ENCODE data around the gene ATP10D.

Gene ATP10D

DNA sequence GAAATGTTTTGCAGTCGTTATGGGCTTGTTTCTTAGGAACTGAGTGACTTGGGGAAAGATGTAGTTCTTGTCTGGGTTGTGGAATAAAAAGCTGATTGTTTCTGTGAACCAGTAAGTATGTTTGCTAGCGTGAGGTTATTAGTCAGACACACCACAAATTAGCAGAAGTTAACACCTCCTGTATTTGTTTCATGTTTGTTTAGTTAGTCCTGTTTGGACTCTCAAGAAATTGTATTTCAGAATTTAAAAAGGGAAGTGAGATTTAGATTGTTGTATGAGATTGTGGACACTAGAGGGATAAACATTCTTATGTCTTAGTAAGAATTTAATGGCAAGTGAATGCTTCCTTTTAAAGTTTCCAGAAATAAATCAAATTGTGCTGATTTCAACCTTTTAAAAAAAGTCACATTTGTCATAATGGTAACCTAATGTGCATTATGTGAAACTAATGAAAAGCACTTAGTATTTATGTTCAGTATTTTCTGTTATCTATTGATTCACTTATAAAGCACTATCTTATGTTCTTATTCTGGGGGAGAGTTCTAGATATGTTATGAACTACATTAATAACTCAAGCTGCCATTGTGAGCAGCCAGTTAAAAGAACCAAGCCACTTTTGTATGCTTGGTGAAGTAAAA, 25.6 kb downstream of the ATP10D start:
- no peaks in the 10 kb centered on the region for H3K9me2 ChIP-seq (ENCODE audit: low read depth, low read length)
- no peaks in the 10 kb centered on the region for H3F3A ChIP-seq (ENCODE audit: insufficient read depth, low read length)
- TF ChIP-seq CTCF (IDR thresholded peaks at IDR 0.05; ENCODE audit: low read length) (no peak; the same call in 1 of the 2 replicates), EZH2 (IDR thresholded peaks at IDR 0.05; ENCODE audit: borderline replicate concordance, low read length) (no peak)
- H3K4me1 ChIP-seq (ENCODE audit: insufficient read depth, low read length, severe bottlenecking): no peaks in the 10 kb centered on the region
- H3K4me2 ChIP-seq (ENCODE audit: low read length): no peak overlapping the region
- H3K79me2 ChIP-seq (ENCODE audit: insufficient read depth, low read length): no peaks in the 10 kb centered on the region
- no peak overlapping the region for H3K4me3 ChIP-seq (ENCODE audit: low read depth, low read length, poor library complexity, severe bottlenecking)
- no peak overlapping the region for H2AFZ ChIP-seq (ENCODE audit: low read length)
- H3K9me3 ChIP-seq (ENCODE audit: low read length): no peaks in the 10 kb centered on the region
- no peak overlapping the region for H3K9ac ChIP-seq (ENCODE audit: low read length)
- H3K27ac ChIP-seq (ENCODE audit: low read depth, low read length, poor library complexity, severe bottlenecking): no peak overlapping the region
- H3K27me3 ChIP-seq (ENCODE audit: insufficient read depth, low read length): no peaks in the 10 kb centered on the region
- no peaks in the 10 kb centered on the region for H3K36me3 ChIP-seq (ENCODE audit: insufficient read depth, low read length)
- H4K20me1 ChIP-seq (ENCODE audit: insufficient read depth, low read length): no peaks in the 10 kb centered on the region

- Histone ChIP-seq H4K20me1 (ENCODE audit: insufficient read depth, low read length) (no peaks in the 10 kb centered on the region), H2AFZ (ENCODE audit: low read length) (no peak overlapping the region), H3K9me3 (ENCODE audit: low read length) (no peaks in the 10 kb centered on the region), H3K9me2 (ENCODE audit: low read depth, low read length) (no peaks in the 10 kb centered on the region), H3K9ac (ENCODE audit: low read length) (no peak overlapping the region), H3K4me1 (ENCODE audit: insufficient read depth, low read length, severe bottlenecking) (no peaks in the 10 kb centered on the region), H3K27ac (ENCODE audit: low read depth, low read length, poor library complexity, severe bottlenecking) (no peak overlapping the region), H3K4me3 (ENCODE audit: low read depth, low read length, poor library complexity, severe bottlenecking) (no peak overlapping the region), H3F3A (ENCODE audit: insufficient read depth, low read length) (no peaks in the 10 kb centered on the region), H3K4me2 (ENCODE audit: low read length) (no peak overlapping the region), H3K27me3 (ENCODE audit: insufficient read depth, low read length) (no peaks in the 10 kb centered on the region), H3K36me3 (ENCODE audit: insufficient read depth, low read length) (no peaks in the 10 kb centered on the region; the same call in 1 of the 2 replicates), H3K79me2 (ENCODE audit: insufficient read depth, low read length) (no peaks in the 10 kb centered on the region)
- TF ChIP-seq CTCF (IDR thresholded peaks at IDR 0.05; ENCODE audit: low read length) (no peak), EZH2 (IDR thresholded peaks at IDR 0.05; ENCODE audit: borderline replicate concordance, low read length) (no peak)
Measured at GRCh38 chr4:47513461-47513860, 28.4 kb downstream of the ATP10D start.

DNA sequence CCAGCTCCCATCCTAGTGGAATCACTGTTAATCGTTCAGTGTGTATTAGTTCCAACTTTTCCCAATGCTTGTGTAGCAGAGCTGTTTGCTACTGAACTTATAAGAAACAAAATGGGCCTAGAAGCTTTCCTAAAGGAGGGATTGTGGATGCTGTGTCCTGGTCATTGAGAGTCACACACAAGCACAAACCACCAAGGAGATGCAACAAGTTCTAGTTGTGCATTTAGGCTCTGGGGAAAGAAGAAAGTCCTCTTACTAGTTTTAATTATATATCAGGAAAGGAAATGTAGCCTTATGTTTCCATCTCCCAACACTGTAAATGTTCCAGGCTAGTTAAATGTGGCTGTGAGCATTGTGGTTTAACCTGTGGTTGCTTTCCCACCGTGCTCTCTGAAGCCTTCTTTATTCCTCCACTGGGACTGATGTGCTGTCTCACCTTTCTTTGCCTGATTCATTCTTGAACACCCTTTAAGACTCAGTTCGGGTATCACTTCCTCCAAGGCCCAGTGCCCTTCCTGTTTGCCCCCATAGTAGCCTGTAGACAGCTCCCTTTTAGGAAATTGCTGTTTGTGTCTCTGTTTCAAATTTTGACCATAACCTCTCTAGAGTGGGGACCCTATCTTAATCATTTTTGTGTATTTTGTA, 34.3 kb downstream of the ATP10D start:
- H3K4me2 ChIP-seq (ENCODE audit: low read length): no peak overlapping the region
- no peaks in the 10 kb centered on the region for H3K9me3 ChIP-seq (ENCODE audit: low read length)
- no peak overlapping the region for H3K9ac ChIP-seq (ENCODE audit: low read length)
- no peaks in the 10 kb centered on the region for H3K79me2 ChIP-seq (ENCODE audit: insufficient read depth, low read length)
- no peaks in the 10 kb centered on the region for H3K27me3 ChIP-seq (ENCODE audit: insufficient read depth, low read length)
- H3K4me1 ChIP-seq (ENCODE audit: insufficient read depth, low read length, severe bottlenecking): peaks cover 9% of the 10 kb centered on the region
- H2AFZ ChIP-seq (ENCODE audit: low read length): no peak overlapping the region
- H3K9me2 ChIP-seq (ENCODE audit: low read depth, low read length): no peaks in the 10 kb centered on the region
- H4K20me1 ChIP-seq (ENCODE audit: insufficient read depth, low read length): no peaks in the 10 kb centered on the region
- no peaks in the 10 kb centered on the region for H3F3A ChIP-seq (ENCODE audit: insufficient read depth, low read length)
- H3K36me3 ChIP-seq (ENCODE audit: insufficient read depth, low read length): no peaks in the 10 kb centered on the region; the same call in 1 of the 2 replicates
- no peak overlapping the region for H3K4me3 ChIP-seq (ENCODE audit: low read depth, low read length, poor library complexity, severe bottlenecking)
- TF ChIP-seq CTCF (IDR thresholded peaks at IDR 0.05; ENCODE audit: low read length): no peak
- no peak for TF ChIP-seq EZH2 (IDR thresholded peaks at IDR 0.05; ENCODE audit: borderline replicate concordance, low read length)
- no peak overlapping the region for H3K27ac ChIP-seq (ENCODE audit: low read depth, low read length, poor library complexity, severe bottlenecking)

All from OCI-LY1 (cell line).